ENCODE results near the gene P2RY8. TPM values are rescaled to one million over a fixed set of nuclear protein-coding genes. Genes with fewer than 3 reads are reported as not detected.

The P2RY8 gene
- total RNA-seq, 1 experiment from 2014 or later: 0.44 TPM

GRCh38 chrX:1529756-1530155 lies 7.2 kb downstream of the P2RY8 start:
- ChIA-PET CTCF (no interaction called here), RAD21 (ENCODE audit: low non-redundant PET in 1 of 2, low total read pairs in 2 of 2, uncharacterized antibody in 2 of 2, unreplicated experiment in 2 of 2) (no interaction called here), POLR2A (no interaction called here)
- no peaks in the 10 kb centered on the region for H4K20me1 ChIP-seq (ENCODE audit: insufficient read depth)
- no peaks in the 10 kb centered on the region for H3K79me2 ChIP-seq (ENCODE audit: insufficient read depth, low read length)
- no peak for TF ChIP-seq JUND (IDR thresholded peaks at IDR 0.05)
- TF ChIP-seq EZH2 (IDR thresholded peaks at IDR 0.05): no peak
- TF ChIP-seq FOSL1 (IDR thresholded peaks at IDR 0.05; ENCODE audit: low read depth): no peak
- TF ChIP-seq, protein P1, sequence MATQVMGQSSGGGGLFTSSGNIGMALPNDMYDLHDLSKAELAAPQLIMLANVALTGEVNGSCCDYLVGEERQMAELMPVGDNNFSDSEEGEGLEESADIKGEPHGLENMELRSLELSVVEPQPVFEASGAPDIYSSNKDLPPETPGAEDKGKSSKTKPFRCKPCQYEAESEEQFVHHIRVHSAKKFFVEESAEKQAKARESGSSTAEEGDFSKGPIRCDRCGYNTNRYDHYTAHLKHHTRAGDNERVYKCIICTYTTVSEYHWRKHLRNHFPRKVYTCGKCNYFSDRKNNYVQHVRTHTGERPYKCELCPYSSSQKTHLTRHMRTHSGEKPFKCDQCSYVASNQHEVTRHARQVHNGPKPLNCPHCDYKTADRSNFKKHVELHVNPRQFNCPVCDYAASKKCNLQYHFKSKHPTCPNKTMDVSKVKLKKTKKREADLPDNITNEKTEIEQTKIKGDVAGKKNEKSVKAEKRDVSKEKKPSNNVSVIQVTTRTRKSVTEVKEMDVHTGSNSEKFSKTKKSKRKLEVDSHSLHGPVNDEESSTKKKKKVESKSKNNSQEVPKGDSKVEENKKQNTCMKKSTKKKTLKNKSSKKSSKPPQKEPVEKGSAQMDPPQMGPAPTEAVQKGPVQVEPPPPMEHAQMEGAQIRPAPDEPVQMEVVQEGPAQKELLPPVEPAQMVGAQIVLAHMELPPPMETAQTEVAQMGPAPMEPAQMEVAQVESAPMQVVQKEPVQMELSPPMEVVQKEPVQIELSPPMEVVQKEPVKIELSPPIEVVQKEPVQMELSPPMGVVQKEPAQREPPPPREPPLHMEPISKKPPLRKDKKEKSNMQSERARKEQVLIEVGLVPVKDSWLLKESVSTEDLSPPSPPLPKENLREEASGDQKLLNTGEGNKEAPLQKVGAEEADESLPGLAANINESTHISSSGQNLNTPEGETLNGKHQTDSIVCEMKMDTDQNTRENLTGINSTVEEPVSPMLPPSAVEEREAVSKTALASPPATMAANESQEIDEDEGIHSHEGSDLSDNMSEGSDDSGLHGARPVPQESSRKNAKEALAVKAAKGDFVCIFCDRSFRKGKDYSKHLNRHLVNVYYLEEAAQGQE (IDR thresholded peaks at IDR 0.05; ENCODE audit: low read depth): no peak
- TF ChIP-seq POLR2AphosphoS5 (IDR thresholded peaks at IDR 0.05; ENCODE audit: low read depth, low read length): no peak
- TF ChIP-seq SRF (IDR thresholded peaks at IDR 0.05; ENCODE audit: low read depth): no peak
- TF ChIP-seq, protein P2, sequence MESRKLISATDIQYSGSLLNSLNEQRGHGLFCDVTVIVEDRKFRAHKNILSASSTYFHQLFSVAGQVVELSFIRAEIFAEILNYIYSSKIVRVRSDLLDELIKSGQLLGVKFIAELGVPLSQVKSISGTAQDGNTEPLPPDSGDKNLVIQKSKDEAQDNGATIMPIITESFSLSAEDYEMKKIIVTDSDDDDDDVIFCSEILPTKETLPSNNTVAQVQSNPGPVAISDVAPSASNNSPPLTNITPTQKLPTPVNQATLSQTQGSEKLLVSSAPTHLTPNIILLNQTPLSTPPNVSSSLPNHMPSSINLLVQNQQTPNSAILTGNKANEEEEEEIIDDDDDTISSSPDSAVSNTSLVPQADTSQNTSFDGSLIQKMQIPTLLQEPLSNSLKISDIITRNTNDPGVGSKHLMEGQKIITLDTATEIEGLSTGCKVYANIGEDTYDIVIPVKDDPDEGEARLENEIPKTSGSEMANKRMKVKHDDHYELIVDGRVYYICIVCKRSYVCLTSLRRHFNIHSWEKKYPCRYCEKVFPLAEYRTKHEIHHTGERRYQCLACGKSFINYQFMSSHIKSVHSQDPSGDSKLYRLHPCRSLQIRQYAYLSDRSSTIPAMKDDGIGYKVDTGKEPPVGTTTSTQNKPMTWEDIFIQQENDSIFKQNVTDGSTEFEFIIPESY (IDR thresholded peaks at IDR 0.05; ENCODE audit: extremely low read depth, insufficient replicate concordance, low read length): no peak
- TF ChIP-seq ZNF274 (IDR thresholded peaks at IDR 0.05; ENCODE audit: low read depth, low read length): no peak
- TF ChIP-seq ZFX (IDR thresholded peaks at IDR 0.05): no peak
- TF ChIP-seq EZH2phosphoT487 (IDR thresholded peaks at IDR 0.05; ENCODE audit: borderline replicate concordance): no peak
- no peak for TF ChIP-seq CBX3 (IDR thresholded peaks at IDR 0.05; ENCODE audit: low read depth)
- TF ChIP-seq EGR1 (IDR thresholded peaks at IDR 0.05; ENCODE audit: low read depth): no peak
- no peak for TF ChIP-seq YY1 (IDR thresholded peaks at IDR 0.05; ENCODE audit: extremely low read depth, insufficient replicate concordance, low read depth, low read length)
- no peak for TF ChIP-seq SIN3A (IDR thresholded peaks at IDR 0.05; ENCODE audit: low read depth)
- TF ChIP-seq CEBPB (IDR thresholded peaks at IDR 0.05; ENCODE audit: low read depth): no peak
- no peak for TF ChIP-seq SP1 (IDR thresholded peaks at IDR 0.05; ENCODE audit: low read depth)
- TF ChIP-seq, protein P3, sequence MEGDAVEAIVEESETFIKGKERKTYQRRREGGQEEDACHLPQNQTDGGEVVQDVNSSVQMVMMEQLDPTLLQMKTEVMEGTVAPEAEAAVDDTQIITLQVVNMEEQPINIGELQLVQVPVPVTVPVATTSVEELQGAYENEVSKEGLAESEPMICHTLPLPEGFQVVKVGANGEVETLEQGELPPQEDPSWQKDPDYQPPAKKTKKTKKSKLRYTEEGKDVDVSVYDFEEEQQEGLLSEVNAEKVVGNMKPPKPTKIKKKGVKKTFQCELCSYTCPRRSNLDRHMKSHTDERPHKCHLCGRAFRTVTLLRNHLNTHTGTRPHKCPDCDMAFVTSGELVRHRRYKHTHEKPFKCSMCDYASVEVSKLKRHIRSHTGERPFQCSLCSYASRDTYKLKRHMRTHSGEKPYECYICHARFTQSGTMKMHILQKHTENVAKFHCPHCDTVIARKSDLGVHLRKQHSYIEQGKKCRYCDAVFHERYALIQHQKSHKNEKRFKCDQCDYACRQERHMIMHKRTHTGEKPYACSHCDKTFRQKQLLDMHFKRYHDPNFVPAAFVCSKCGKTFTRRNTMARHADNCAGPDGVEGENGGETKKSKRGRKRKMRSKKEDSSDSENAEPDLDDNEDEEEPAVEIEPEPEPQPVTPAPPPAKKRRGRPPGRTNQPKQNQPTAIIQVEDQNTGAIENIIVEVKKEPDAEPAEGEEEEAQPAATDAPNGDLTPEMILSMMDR (IDR thresholded peaks at IDR 0.05 in 2 of 3, conservative IDR thresholded peaks at IDR 0.05 in 1 of 3; ENCODE audit: borderline replicate concordance in 1 of 3, insufficient read depth in 1 of 3, low read depth in 2 of 3, low read length in 2 of 3): no peak
- TF ChIP-seq POLR2A (IDR thresholded peaks at IDR 0.05; ENCODE audit: borderline replicate concordance, extremely low read depth, insufficient read depth, insufficient read length): no peak
- no peak for TF ChIP-seq ELF1 (IDR thresholded peaks at IDR 0.05; ENCODE audit: borderline replicate concordance, low read depth)
- TF ChIP-seq TCF7L2 (IDR thresholded peaks at IDR 0.05; ENCODE audit: borderline replicate concordance, extremely low read depth, insufficient read depth, insufficient read length): no peak
- no peak overlapping the region for H3K27ac ChIP-seq (ENCODE audit: low read depth, low read length)
- no peaks in the 10 kb centered on the region for H3K36me3 ChIP-seq (ENCODE audit: control insufficient read depth in 1 of 2, insufficient read depth in 2 of 2, low read length in 2 of 2)
- H3K4me3 ChIP-seq (replicated peaks in 1 of 2; ENCODE audit: low read depth in 1 of 2, low read length in 2 of 2): no peak overlapping the region
- BruUV-seq (replicated peaks): no TSS peak
- no peak overlapping the region for H2AFZ ChIP-seq (ENCODE audit: low read depth, low read length, poor library complexity, severe bottlenecking)
- no peak for DNase-seq (ENCODE audit: low read depth, low spot score)
- no peaks in the 10 kb centered on the region for H3K9me3 ChIP-seq (ENCODE audit: control insufficient read depth in 1 of 2, insufficient read depth in 1 of 2, low read depth in 1 of 2, low read length in 2 of 2)
- no peaks in the 10 kb centered on the region for H3K4me1 ChIP-seq (ENCODE audit: control insufficient read depth in 1 of 2, insufficient read depth in 2 of 2, low read length in 2 of 2)
- H3K9ac ChIP-seq (ENCODE audit: low read length): no peak overlapping the region
- H3K9me2 ChIP-seq (ENCODE audit: insufficient read depth): no peaks in the 10 kb centered on the region
- no peak for ATAC-seq
- intact Hi-C loops (cut with micrococcal nuclease): no loop called here
- H3K4me2 ChIP-seq (ENCODE audit: low read length): no peak overlapping the region
- peaks cover 8% of the 10 kb centered on the region for H3K27me3 ChIP-seq (ENCODE audit: insufficient read depth, low read length)

Measured in HCT116 (cell line).